Breast epithelium (tissue), 3 donors: ENCODE measurements around the gene FZD8.

Experiments used
- CTCF ChIP-seq, 3 donors: fragments of 450-650 bp; IDR thresholded peaks; one replicate each; pipeline ENCODE4 v1.5.1; 2016 to 2017; ENCODE audit warnings: antibody characterized with exemption in 3 of 3, mild to moderate bottlenecking in 3 of 3, moderate library complexity in 3 of 3
- POLR2A ChIP-seq: fragments of 450-650 bp; IDR thresholded peaks from one replicate; pipeline ENCODE4 v1.6.1; 2016; ENCODE audit warnings: antibody characterized with exemption, mild to moderate bottlenecking, moderate library complexity

- TF ChIP-seq POLR2A, result no peak
- no peak for TF ChIP-seq CTCF (IDR thresholded peaks at IDR 0.05)
Observed at GRCh38 chr10:35594115-35595079, 47.7 kb downstream of the FZD8 start.
